IMR-90 (cell line): ENCODE measurements around the gene FARS2.

Experiments
- BHLHE40 ChIP-seq: fragments of 150-350 bp; IDR thresholded peaks from 2 replicates; pipeline ENCODE4 v1.6.1; 2016; ENCODE audit warnings: mild to moderate bottlenecking, low read depth, low read length
- CEBPB ChIP-seq: IDR thresholded peaks from 2 replicates; pipeline ENCODE4 v1.6.1; 2012; ENCODE audit warnings: low read depth, low read length, improper control_type of control experiment
- CHD1 ChIP-seq: IDR thresholded peaks from 2 replicates; pipeline ENCODE4 v1.6.1; 2012; ENCODE audit warnings: low read depth, low read length, improper control_type of control experiment
- CTCF ChIP-seq: conservative IDR thresholded peaks from 2 replicates; pipeline ENCODE4 v1.5.1; 2012; ENCODE audit warnings: mild to moderate bottlenecking, low read depth, low read length, improper control_type of control experiment
- ELK1 ChIP-seq: fragments of 150-350 bp; IDR thresholded peaks from 2 replicates; pipeline ENCODE4 v1.6.1; 2016; ENCODE audit warnings: low read depth, mild to moderate bottlenecking, low read length, moderate library complexity, borderline replicate concordance
- MAFK ChIP-seq: IDR thresholded peaks from 2 replicates; pipeline ENCODE4 v1.6.1; 2012; ENCODE audit warnings: low read depth, low read length, improper control_type of control experiment
- MAZ ChIP-seq: IDR thresholded peaks from 2 replicates; pipeline ENCODE4 v1.6.1; 2012; ENCODE audit warnings: low read depth, mild to moderate bottlenecking, low read length, improper control_type of control experiment, moderate library complexity, borderline replicate concordance
- MXI1 ChIP-seq: IDR thresholded peaks from 2 replicates; pipeline ENCODE4 v1.6.1; 2012; ENCODE audit warnings: low read depth, mild to moderate bottlenecking, low read length, moderate library complexity, borderline replicate concordance
- POLR2A ChIP-seq: IDR thresholded peaks from 2 replicates; pipeline ENCODE4 v1.6.1; 2012; ENCODE audit warnings: mild to moderate bottlenecking, low read depth, low read length
- RAD21 ChIP-seq: IDR thresholded peaks from 2 replicates; pipeline ENCODE4 v1.6.1; 2012; ENCODE audit warnings: low read length, improper control_type of control experiment
- RCOR1 ChIP-seq: IDR thresholded peaks from 2 replicates; pipeline ENCODE4 v1.6.1; 2012; ENCODE audit warnings: mild to moderate bottlenecking, low read length, improper control_type of control experiment; ENCODE audit not compliant: insufficient replicate concordance
- RFX5 ChIP-seq: IDR thresholded peaks from 2 replicates; pipeline ENCODE4 v1.8.0; 2012; ENCODE audit warnings: low read depth, mild to moderate bottlenecking, low read length, moderate library complexity
- SMC3 ChIP-seq: fragments of 150-350 bp; IDR thresholded peaks from 2 replicates; pipeline ENCODE4 v1.6.1; 2016; ENCODE audit warnings: low read depth, mild to moderate bottlenecking, antibody characterized with exemption, low read length, moderate library complexity
- USF2 ChIP-seq: fragments of 150-350 bp; IDR thresholded peaks from 2 replicates; pipeline ENCODE4 v1.6.1; 2017; ENCODE audit warnings: mild to moderate bottlenecking, antibody characterized with exemption, low read length, low read depth

GRCh38 chr6:5373430-5373829, 112.1 kb downstream of the FARS2 start:
- no peak for TF ChIP-seq CTCF
- TF ChIP-seq POLR2A: no peak
- no peak for TF ChIP-seq MAFK
- TF ChIP-seq RFX5: no peak
- no peak for TF ChIP-seq RCOR1
- TF ChIP-seq SMC3: no peak
- no peak for TF ChIP-seq MXI1
- no peak for TF ChIP-seq CHD1
- TF ChIP-seq CEBPB: no peak
- no peak for TF ChIP-seq RAD21
- TF ChIP-seq ELK1: no peak
- TF ChIP-seq USF2: no peak
- TF ChIP-seq MAZ: no peak
- TF ChIP-seq BHLHE40: no peak
